Stimulated activated naive CD4-positive, alpha-beta T cell (primary cell): ENCODE measurements around the gene ULBP1.
"Not testable (repeated sequence)": the region's sequence is repeated elsewhere in the genome, so short reads cannot be mapped to it uniquely, and the experiment has no call there.

ENCODE experiments used
- DNase-seq, 6 experiments: peaks; one replicate each; lab custom pipeline; 2025; lab: John Stamatoyannopoulos, UW

Gene ULBP1

DNA sequence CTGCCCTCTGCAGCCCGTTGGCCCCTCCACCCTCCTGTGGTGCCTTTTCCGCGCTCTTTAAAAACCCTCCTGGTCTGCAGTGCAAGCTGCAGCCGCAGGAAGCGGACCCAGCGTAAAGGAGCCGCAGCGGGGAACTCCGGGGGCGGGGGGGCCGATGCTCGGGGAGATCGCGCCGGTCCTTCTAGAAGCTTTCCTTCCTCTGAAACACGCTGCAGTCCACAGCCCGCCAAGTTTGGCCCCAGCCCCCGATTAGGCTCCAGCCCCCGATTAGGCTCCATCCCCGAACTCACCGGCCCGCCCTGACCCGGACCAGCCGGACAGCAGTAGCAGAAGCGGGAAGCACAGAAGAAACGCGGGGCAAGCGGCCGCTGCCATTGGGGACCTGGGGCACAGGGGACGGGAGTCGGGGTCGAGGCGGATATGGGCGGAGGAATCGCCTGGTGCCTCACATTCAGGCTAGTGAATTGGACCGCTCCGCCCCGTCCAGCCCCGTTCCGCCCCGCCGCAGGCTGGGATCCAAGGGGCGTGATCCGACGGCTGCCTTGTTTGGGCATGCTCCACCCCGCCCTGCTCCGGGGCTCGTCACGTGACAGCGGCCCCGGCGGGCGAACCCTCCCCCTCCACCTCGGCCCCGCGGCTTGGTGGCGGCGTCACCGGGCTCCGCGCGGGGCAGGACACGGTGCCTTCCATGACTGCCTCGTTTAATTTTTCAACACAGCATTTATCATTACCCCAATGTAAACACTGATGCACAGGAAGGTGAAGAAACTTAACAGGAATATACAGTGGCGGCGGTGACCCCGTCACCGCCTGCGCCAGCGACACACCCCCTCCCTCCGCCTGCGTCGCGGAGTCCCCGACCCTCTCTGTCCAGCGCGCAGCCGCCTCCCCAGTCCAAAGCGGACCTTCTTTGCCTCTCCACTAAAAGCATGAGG, 41.3 kb downstream of the ULBP1 start:
- DNase-seq: peak; percentile 71 to 87 (median 76)

DNA sequence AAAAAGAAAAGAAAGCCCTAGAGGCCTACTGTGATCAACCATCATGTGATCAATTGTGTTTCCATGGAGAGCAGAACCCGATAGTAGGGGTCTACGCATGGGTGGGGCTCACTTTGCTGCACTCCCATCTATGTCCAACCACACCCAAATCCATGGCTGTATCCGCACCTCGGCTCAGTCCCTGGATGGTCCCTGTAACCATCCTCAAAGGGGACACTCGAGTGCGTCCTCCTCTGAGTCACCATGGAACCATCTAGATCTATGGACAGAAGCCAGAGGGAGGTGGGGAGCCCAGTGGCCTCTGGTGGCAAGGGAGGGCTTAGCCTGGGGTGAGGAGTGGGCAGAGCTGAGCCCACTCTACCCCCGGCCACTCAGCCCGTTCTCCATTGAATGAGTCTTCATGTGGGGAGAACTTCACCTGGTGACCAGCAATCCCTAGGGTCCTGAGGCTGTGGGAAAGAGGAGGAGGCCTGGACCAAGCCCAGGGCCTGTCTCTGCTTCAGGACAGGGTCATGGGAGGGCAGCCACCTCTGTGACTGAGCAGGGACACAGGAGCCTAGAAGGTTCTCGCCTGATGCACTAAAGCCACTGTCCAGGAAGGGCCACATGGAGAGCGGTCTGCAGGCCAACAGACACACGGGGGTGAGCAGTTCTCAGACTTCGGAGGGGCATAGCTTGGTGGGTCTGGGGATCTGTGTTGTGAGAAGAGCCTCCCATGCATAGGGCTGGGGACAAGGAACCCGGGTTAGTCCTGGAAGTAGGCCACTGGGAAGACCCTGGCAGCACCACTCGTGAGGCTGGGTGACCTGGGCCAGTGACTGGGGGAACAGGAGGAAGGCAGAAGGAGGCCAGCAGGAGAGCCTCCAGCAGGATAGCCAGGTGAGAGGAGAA, 42.3 kb downstream of the ULBP1 start:
- peak in 1 of 6 experiments; percentile 2 for DNase-seq

DNA sequence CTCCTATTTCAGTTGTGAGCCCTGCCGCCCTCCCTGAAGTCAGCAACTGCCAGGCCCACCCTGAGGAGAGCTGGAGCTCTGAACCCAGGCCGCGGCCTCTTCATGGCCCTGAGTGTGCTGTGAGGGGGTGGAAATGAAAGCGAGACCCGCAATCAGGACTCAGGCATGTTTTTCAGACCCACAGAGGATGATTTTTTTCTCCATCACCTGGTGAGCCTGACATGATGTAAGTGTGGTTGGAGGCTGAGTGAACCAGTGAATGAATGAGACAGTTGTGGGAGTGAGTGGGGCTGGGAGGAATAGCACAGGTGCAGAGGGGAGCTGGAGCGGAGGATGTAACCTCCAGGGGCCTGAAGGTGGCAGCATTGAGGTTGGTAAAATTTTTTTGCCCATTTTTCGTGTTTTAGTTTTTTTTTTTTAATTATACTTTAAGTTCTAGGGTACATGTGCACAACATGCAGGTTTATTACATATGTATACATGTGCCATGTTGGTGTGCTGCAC, 43.3 kb downstream of the ULBP1 start:
- peak in 5 of 6 experiments; percentile 3 to 25 (median 7) for DNase-seq

DNA sequence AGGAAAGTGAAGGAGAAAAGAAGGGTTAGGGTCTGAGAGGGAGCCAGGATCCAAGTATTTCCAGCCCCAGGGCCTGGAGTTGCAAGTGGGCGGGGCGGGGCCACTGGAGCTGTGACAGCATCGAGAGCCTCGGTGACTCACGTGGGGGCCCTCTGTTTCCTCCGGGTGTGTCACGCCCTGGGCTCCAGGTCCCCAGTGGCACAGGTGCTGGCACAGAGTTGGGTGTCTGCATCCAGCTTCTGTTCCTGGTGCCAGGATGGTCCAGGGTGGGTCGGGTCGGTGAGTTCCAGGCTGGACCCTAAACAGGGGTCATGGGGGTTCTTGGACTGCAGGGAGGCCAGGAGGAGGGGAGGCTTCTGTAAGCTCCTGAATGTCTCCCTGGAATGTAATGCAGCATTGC, 44.8 kb downstream of the ULBP1 start:
- DNase-seq: no peak

DNA sequence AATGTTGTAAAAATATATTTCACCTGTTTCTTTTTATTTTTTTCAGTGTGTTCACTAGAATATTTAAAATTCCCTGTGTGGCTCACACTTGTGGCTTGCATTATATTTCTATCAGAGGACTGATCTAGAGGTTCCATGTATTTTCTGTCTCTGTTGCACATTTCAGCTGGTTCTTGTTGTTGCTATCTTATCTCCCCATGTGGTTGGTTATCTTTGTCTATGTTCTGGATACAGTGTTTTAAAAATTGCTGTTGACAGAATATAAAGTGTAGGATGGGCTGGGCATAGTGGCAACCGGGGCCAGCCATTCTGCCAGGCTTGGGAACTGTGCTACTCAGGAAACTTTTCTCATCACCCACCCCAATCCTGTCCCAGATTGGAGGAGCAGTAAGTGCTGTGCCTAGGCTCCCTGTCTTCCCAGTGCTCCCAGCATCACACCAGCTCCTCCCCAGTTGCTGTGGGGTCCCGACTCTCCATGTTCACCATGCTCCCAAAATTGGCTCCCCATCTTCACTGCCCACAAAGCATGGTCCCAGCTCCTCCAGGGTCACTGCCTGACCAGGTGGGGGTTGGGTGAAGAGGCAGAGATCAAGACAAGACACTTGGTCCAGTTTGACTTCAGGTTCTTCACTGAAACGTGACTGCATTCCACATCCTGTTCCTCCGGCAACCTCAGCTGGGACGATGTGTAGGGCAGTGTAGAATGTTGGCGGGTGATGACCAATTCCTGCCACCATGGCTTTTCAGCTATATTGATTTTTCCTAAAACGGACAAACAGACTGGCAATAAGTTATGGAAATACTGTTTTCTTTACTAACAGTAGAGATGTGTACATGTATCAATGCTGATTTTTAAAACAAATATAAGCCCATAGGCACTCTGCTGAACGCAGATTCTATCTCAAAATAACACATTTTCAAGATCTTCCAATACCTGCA, 49.4 kb downstream of the ULBP1 start:
- DNase-seq: peak in 1 of 6 experiments; percentile 25

DNA sequence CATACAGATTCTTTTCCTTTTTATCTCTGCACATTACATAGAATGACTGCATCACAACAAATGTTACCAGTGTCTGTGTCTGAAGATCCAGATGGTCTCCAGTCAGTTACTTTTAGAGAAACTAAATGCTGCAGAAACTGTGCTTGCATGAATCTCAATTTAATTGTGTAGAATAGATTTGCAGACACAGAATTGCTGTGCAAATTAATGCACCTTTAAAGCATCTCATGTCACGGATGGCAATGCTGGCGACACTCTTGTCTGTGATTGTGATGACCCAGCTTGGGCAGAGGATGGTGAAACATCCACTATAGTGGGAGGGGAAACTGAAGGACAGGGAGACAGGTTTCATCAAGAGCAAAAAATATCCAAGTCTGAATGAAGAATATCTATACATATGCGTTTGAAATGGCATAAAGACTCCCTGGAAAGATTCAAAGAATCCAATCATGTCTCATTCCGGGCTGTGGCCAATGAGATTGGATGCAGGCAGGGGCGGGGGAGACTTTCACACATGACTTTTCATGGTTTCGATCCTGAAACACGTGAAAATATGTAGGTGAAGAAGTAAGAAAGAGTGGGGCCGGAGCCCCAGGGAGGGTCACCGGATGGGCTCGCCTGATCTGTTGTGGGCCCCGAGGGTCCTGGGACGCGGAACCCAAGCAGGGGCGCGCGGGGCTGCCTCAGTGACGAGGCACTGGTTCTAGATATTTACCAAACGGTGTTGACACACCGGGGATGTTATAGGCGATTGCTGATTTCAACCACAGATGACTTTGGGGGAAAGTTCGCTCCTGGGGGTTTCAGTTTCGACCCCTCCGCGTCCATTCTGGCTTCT, 50.3 kb downstream of the ULBP1 start:
- peak in 1 of 6 experiments; percentile 25 for DNase-seq

DNA sequence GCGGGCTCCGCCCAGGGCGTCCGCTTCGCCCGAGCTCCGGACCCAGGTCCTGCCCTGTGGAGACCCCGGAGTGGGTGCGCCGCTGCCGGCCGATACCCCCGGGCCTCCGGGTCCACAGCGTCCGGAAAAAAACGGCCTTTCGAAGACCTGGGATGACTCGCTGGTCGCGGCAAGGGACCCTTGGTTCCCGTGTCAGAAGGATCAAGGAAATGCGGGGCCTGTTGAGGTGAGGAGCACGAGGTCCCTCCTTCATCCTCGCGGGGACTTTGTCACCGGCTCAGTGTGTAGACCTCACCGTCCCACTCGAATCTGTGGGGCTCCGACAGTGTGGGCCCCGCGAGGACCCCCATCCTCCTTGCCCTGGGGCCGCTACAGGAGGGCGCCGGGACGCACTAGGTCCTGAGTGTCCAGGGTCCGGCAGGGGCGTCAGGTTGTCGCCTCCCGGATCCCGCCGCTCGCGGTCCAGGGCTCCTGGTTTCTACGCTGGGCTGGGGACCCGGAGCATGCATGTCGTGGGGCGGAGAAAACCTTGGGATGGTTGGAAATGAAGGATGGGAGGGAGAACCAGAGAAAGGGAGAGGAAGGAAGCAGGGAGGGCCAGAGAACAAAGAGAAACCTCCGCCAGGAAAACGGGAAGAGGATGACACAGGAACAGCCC, 51.0 kb downstream of the ULBP1 start:
- DNase-seq: not testable (repeated sequence)

DNA sequence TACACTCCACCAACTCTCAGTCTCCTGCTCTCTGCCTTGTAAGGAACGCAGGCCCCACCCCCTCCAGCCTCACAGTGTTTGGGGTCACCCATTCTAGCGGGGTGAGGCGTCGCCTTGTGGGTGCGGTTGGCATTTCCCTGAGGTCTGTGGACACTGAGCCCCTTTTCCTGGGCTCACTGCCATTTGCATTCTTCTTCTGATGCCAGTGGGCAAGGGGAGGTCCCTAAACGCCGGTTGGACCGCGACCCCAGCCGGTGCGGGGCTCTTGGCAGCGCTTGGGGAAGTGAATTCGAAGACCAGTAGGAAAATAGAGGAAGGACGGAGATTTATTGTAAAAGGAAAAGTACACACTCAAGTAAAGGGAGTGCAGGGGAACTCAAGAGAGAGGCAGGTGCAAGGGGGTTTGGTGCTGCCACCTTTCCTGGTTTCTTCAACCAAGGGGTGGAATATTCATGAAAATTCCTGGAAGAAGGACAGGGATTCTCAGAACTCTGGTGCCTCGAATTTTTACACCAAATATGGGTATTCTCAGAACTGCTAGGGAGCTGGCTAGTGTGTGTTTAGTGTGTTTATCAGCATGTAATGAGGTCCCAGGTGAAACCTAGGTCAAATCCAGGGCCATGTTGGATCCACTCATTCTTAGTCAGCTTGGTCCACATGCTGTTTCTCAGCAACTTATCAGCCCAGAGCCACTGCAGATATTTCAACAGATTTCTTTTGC, 51.7 kb downstream of the ULBP1 start:
- DNase-seq: peak in 1 of 6 experiments; percentile 20

DNA sequence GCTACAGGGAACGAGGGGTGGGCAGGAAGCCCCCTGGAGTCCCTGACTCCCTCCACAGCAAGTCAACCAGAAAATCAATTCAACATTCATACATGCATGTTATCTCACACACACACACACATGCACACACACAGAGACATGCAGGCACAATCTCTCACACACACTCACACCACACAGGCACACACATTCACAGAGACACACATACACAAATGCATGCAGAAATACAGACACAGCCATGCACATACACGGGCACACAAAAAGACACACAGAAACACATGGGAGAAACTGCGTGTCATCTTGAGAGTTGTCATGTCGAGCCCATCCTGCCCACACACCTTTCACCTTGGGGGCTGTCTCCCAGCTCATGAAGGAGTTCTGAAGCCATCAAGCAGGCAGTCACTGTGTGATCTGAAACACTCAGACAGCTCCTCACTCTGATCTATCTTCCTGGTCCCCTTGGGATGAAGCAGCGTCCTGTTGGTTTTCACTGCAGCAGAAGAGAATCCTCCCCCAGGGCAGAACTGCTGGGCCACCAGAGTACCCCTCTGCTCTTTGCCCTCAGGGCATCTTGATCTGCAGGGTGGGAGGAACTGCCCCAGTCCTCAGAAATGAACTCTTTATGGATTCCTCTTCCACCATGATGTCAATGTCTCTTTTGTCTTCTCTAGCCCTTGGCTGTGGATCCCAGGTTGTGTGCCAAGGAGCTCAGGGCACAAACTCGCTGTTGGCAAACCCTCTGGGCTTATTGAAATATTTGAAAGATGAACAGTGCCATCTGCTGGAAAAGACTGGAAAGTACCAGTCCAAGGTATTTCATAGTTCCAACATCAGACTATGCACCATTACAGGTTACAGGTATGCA, 52.8 kb downstream of the ULBP1 start:
- DNase-seq: peak; percentile 34 to 82 (median 48)

DNA sequence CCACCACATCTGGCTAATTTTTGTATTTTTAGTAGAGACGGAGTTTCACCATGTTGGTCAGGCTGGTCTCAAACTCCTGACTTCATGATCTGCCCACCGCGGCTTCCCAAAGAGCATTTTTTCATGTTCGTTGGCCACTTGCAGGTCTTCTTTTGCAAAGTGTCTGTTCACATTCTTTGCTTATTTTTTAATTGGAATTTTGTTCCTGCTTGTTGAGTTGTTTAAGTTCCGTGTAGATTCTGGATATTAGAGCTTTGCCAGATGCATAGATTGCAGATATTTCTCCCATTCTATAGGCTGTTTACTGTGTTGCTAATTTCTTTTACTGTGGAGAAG, 53.4 kb downstream of the ULBP1 start:
- not testable (repeated sequence) for DNase-seq

DNA sequence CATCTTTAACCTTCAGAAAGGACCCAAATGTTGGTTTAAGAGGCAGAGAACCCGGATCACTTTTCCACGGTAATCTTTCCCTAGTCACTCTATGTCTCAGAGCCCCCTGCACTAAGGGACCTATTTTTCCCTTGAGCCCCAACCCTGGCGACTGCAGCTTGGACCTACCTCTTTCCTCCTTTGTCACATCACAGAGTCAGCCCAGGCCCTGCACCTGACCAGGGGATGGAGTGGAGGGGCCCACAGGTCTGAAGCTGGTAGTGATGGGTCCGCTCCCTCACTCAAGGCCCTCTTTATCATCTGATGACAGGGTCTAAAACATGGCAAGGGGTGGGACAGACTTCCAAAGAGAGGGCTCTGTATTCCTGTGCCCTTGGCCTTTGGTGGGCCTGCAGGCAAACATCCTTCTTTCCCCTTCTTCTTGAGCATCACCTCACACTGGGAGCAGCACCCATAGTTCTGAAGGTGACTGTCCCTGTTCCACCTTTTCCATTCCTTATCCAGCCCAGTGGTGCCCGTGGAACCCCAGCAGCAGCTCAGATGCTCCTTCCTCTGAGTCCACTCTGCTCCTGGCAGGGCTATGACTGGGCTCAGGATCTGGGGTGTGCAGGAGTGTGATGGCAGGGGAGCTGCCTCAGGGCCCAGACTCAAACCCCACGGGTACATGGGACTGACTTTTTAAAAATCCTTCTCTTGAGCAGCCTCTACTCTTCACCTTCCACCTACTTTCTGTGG, 55.3 kb downstream of the ULBP1 start:
- DNase-seq: no peak

DNA sequence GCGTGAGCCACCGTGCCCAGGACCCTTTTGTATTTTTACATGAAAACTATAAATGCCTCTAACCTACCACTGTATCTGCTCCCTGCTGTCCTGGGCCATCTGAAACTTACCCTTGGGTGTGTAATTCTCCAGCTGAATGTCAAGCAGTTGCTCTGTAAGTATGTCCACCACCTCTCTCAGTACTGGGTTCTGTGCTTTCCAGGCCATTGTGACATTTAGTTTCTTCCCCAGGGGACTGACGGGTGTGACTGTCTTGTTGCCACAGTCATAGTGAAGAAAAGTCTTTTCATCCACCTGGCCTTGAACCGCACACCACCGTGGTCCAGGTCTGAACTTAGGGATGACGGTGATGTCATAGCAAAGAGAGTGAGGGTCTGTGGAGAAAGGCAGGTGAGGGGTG, 58.1 kb downstream of the ULBP1 start:
- not testable (repeated sequence) for DNase-seq
